Measurements from ENCODE around the gene MYH2. TPM values are rescaled to one million over a fixed set of nuclear protein-coding genes. Genes with fewer than 3 reads are reported as not detected.
"Not testable (repeated sequence)": the region's sequence is repeated elsewhere in the genome, so short reads cannot be mapped to it uniquely, and the experiment has no call there.

Gene MYH2
- not detected for polyA plus RNA-seq

DNA sequence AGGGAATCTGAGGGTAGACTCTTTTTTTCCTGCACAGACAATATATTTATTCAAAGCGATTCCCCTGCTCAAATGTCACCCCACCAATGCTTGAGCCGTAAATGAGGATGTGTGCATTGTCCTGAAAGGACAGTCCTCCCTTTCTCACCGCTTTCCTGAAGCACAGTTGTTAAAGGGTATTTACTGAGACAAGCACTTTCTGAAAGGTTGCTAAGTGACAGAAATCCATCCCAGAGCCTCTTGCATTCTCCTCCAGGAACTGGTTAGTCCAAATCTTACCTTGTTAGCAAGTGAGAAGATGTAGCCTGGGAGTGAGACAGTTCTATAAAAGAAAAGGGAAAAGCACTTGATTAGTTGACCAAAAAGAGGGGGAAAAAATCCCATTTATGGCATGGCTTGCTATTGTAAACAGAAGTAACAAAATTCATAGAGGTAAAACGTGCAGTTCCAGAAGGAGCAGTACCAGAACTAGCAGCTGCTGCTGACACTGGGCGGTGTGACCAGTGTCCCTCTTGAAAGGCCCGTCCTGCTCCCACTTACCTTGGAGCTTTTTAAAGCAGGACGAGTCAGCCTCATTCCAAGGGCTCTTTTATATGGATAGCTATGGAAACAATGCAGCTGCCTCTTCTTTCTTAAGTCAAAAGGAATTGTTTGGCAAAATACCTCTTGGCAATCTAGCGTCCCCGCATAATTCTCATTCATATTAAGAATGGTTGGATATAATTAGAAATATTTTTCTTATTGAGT is at the start of gene MYH2:
Gene MYH2 (minus strand): TSS at position 563 of the 747 bp plus-strand sequence. CDS start 1,738 bp downstream, outside the sequence.
- Mint-ChIP-seq H3K9me3 (peaks cover 0 to 4% (median 0%) of the 10 kb centered on the region in 3 donors), H3K36me3 (no peaks in the 10 kb centered on the region), H3K27me3 (no peaks in the 10 kb centered on the region), H3K4me3 (no peak within 1 kb of the TSS), H3K4me1 (no peaks in the 10 kb centered on the region), H3K27ac (no peak within 1 kb of the TSS)

DNA sequence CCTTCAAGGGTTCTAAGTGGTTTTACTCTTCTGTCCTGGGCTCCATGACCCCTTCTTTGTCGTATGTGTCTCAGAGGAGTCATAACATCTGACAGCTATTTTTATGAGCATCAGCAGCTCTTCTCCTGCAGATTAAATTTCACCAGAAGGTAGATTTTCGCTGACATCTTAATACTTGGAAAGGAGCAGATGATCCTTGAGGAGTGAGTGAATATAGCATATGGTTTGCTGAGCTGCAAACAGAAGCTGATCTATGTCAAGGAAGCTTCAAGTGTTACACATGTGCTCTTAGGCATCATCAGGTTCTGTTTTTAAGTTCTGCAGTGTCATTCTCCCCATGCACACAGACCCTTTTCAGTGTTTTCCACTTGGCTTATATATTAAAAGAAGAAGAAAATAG is 49.2 kb upstream of the MYH2 start:
- peaks cover 0 to 2% (median 0%) of the 10 kb centered on the region in 3 donors for H3K4me1 Mint-ChIP-seq
- H3K9me3 Mint-ChIP-seq: peaks cover 0 to 2% (median under 1%) of the 10 kb centered on the region in 3 donors
- H3K36me3 Mint-ChIP-seq: no peaks in the 10 kb centered on the region
- H3K27me3 Mint-ChIP-seq: peaks cover 13% of the 10 kb centered on the region
- no peak overlapping the region for H3K27ac Mint-ChIP-seq
- H3K4me3 Mint-ChIP-seq: no peak overlapping the region

DNA sequence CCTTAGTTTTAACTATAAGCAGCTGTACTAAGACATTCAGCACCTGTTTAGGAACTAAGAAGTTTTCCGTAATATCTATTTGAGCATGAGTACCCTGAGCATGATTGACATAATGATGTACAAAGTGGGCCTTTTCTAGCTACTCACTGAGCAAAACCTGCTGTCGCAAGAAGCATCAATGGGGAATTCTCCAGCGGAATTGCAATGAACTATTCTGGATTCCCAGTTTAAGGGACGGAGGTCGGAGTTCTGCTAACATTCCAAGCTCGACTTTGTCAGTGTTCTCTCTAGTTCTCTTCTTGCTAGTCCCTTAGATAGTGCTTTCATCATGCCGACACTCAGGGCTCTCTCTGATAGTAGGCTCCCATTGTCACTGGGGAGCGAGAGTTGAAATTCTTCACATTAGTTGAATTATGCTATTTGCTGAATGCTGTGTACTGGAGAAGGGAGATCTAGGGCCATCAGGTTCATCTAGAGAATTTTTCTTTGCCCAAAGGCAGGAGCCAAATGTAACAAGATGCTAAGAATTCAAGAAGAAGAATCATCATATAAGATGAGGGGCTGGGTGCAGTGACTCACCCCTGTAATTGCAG is 40.2 kb upstream of the MYH2 start:
- Mint-ChIP-seq H3K27ac (no peak overlapping the region), H3K4me1 (peaks cover 0 to under 1% (median 0%) of the 10 kb centered on the region in 3 donors), H3K36me3 (peaks cover 3% of the 10 kb centered on the region), H3K4me3 (no peak overlapping the region), H3K9me3 (peaks cover 0 to 2% (median 2%) of the 10 kb centered on the region in 3 donors), H3K27me3 (peaks cover 2% of the 10 kb centered on the region)

DNA sequence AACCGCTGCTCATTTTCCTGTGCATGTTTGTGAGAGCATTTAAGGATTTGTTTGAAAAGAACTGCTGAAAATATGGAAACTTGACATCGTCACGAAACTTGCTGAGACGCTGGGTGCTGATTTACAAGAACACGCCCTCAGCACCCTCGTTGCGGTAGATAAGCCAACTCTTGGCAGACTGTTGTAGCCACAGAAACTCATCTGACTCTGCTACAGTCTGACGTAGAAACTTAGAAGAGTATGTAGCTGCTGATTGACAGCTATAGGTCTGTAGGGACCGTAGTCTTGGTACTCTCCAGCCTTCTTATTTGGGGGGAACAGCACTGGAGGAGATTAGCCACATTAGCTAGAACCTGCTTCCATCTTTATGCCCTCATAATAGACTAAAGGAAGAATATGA is 36.1 kb upstream of the MYH2 start:
- peaks cover 0 to 2% (median 0%) of the 10 kb centered on the region in 3 donors for H3K4me1 Mint-ChIP-seq
- H3K27ac Mint-ChIP-seq: no peak overlapping the region
- H3K36me3 Mint-ChIP-seq: peaks cover 1% of the 10 kb centered on the region
- peak overlapping the region in 1 of 4 donors; percentile 35 for H3K4me3 Mint-ChIP-seq
- H3K27me3 Mint-ChIP-seq: peaks cover 1% of the 10 kb centered on the region
- peaks cover 0 to 2% (median 0%) of the 10 kb centered on the region in 3 donors for H3K9me3 Mint-ChIP-seq

DNA sequence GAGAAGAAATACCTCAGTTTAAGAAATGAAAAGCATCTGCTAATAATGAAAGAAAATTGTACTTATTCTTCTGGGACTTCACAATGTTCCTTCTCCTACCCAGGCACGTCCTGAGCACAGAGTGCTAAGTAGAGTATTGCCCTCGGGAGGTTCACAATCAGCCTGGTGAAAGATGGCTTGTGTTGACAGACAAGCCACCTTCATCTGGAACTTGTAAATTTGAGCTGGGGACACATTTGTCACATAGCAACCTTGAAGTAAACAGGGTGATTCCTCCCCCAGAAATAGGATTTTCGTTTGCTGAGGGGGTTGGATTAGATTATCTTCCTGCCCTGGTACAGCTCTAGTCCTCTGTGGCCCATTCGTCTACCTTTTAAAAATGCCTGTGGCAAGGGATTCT is 34.4 kb upstream of the MYH2 start:
- H3K4me3 Mint-ChIP-seq: no peak overlapping the region
- H3K27ac Mint-ChIP-seq: no peak overlapping the region
- no peaks in the 10 kb centered on the region for H3K36me3 Mint-ChIP-seq
- H3K27me3 Mint-ChIP-seq: peaks cover 1% of the 10 kb centered on the region
- H3K9me3 Mint-ChIP-seq: peaks cover 0 to 2% (median 0%) of the 10 kb centered on the region in 3 donors
- peaks cover 0 to 2% (median 0%) of the 10 kb centered on the region in 3 donors for H3K4me1 Mint-ChIP-seq

DNA sequence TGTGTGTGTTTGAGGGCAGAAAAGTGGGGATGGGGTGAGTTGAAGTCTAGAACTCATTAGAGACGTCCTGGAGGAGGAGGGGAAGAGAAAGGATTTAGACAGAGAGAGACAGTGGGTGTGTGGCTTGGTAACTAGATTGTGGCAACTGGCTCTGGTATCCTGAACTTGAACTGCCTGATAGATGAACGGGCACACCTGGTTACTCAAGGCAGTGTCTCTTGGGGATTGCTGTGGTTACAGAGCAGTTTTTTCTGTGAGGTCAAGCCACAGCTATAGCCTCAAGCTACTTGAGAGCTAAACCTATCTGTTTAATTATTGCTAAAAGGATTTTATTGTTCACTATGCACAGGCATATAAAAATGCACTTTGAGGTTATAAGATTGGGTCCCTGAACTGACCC is 29.8 kb upstream of the MYH2 start:
- H3K27ac Mint-ChIP-seq: no peak overlapping the region
- H3K27me3 Mint-ChIP-seq: peaks cover 3% of the 10 kb centered on the region
- peaks cover 0 to 2% (median 0%) of the 10 kb centered on the region in 3 donors for H3K4me1 Mint-ChIP-seq
- H3K4me3 Mint-ChIP-seq: no peak overlapping the region
- H3K36me3 Mint-ChIP-seq: no peaks in the 10 kb centered on the region
- H3K9me3 Mint-ChIP-seq: peaks cover 0 to 2% (median 0%) of the 10 kb centered on the region in 3 donors

DNA sequence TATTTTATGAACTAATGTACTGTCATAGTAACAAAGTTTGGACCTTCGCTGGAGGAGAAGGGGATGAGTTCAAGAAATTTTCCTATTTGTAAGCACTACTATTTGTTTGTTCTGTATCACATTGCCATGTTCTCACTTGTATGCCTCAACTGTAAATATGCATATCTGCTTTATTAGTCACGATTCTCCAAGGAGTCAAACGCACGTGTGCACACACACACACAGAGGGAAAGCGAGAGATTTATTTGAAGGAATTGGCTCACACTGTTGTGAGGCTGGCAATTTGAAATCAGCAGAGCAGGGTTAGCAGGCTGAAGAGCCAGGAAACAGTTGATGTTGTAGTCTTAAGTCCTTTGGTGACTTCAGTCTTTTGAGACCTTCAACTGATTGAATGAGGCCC is 24.9 kb upstream of the MYH2 start:
- H3K27ac Mint-ChIP-seq: no peak overlapping the region
- no peaks in the 10 kb centered on the region for H3K9me3 Mint-ChIP-seq
- peaks cover 3% of the 10 kb centered on the region for H3K27me3 Mint-ChIP-seq
- H3K4me3 Mint-ChIP-seq: no peak overlapping the region
- no peaks in the 10 kb centered on the region for H3K4me1 Mint-ChIP-seq
- H3K36me3 Mint-ChIP-seq: no peaks in the 10 kb centered on the region

DNA sequence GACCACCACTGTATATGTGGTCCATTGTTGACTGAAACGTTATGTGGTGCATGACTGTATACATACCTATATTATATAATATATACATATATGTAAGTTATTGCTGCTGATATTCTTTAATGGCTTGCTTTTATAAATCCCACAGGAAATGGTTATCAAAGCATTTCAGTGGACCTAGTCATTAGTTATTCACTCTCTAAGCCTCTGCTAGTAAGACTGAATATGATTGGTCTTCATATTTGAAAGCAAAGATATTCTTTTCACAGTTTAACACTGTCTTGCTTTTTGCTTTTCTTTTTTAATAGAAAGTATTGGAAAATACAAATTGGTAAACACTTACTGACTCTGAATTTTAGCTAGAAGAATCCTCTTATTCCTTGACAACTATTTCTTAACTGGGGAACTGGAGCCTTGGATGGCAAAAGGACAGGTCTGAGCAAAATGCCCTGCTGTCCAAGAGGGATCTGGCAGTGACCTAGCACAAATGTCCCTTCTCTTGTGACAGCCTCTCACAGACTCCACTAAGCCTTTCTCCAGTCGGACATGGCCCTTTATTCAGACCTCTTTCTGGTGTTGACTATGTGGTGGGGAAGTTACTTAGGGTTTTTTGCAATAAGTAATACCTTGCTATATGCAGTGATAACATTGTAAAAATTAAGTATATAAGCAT is 14.7 kb upstream of the MYH2 start:
- Mint-ChIP-seq H3K9me3 (peaks cover 0 to 4% (median 0%) of the 10 kb centered on the region in 3 donors), H3K27me3 (peaks cover 5% of the 10 kb centered on the region), H3K4me1 (no peaks in the 10 kb centered on the region), H3K4me3 (no peak overlapping the region), H3K36me3 (no peaks in the 10 kb centered on the region), H3K27ac (no peak overlapping the region)

DNA sequence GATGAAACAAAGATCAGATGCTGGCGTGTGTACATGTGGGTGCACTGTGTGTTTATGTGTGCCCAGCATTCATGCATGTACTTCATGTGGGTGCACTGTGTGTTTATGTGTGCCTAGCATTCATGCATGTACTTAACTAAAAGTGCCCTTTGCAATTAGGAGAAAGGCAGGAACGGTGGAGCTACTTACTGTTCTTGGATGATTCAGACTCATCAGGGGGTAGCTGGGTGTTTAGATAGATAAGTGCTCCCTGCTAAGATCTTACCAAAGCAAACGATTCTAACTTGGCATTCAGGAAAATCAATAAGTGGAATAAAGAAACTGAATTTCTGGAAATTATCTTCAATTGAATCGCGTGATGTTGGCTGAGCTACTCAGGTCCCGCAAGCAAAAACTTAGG is 8.6 kb upstream of the MYH2 start:
- Mint-ChIP-seq H3K4me1 (no peaks in the 10 kb centered on the region), H3K27ac (no peak overlapping the region), H3K36me3 (no peaks in the 10 kb centered on the region), H3K27me3 (no peaks in the 10 kb centered on the region), H3K9me3 (peaks cover 0 to 2% (median 0%) of the 10 kb centered on the region in 3 donors), H3K4me3 (no peak overlapping the region)

DNA sequence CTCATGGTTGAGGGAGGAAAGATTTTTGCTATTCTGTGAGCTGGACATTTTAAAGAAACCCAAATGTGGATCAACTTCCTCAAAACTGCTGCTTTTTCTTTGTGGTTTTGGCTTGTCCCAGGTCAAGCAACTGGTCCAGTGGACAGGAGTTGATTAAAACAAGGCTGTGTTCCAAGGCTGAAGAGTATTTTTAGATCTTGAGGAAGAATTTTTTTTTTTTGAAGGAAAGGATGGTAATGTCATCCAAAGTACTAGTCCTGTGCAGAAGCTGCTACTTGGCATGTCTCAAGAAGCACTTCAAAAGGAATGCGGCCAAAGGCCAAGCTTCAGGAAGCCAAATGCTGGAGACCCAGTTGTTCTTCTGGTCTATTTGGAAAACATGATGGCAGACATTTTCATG is 8.0 kb upstream of the MYH2 start:
- H3K27me3 Mint-ChIP-seq: no peaks in the 10 kb centered on the region
- no peak overlapping the region for H3K4me3 Mint-ChIP-seq
- peaks cover 0 to 2% (median 0%) of the 10 kb centered on the region in 3 donors for H3K9me3 Mint-ChIP-seq
- no peaks in the 10 kb centered on the region for H3K36me3 Mint-ChIP-seq
- no peak overlapping the region for H3K27ac Mint-ChIP-seq
- no peaks in the 10 kb centered on the region for H3K4me1 Mint-ChIP-seq

DNA sequence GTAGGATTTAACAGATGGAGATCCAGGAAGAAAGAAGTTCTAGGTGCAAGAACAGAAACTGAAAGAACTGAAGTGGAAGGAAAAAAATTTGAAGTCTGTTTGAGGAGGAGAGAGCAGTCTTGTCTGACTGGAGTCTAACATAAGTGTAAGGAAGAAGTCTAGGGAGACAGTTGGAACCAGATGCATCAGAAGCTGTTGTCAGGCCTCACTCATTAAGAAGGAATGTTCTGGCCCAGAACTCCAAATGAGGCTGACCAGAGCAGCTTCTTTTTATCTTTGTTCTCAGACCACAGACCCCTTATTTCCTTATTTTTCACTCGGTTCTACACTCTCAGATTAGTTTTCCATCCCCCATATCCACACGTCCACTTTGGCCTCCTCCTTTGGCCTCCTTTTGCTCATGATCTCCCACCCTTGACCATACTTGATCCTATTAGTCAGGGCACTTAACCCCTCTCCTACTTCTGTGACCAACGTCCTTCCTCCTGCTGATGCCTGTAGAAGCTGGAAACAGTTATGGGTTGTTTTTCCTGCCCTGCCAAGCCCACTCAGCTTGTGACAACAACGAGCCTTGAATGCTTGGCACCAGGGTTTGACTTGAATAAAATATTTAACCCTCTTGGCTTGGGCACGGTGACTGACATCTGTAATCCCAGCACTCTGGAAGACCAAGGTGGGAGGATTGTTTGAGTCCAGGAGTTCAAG is 7.0 kb upstream of the MYH2 start:
- H3K27me3 Mint-ChIP-seq: no peaks in the 10 kb centered on the region
- no peaks in the 10 kb centered on the region for H3K4me1 Mint-ChIP-seq
- H3K9me3 Mint-ChIP-seq: no peaks in the 10 kb centered on the region
- H3K36me3 Mint-ChIP-seq: no peaks in the 10 kb centered on the region
- H3K4me3 Mint-ChIP-seq: peak overlapping the region in 1 of 4 donors; percentile 39
- no peak overlapping the region for H3K27ac Mint-ChIP-seq

DNA sequence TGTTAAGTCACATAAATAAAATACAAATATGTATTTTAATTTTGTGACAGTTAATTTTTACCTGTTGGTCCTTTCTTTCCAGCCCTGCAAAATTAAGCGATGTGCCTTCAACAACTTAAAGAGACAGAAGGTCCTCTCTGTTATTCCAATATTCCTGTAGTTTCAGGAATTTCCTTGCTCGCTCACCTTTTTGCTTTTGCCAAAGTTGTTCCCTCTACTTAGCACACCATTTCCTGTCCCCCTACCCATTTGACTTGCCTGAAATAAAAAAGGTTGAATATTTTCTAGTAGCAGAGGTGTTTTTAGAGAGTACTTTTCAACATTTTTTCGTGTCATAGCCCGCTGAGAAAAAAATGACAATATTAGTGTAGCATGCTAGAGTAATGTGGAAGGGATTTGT is 556 bp upstream of the MYH2 start:
- H3K27me3 Mint-ChIP-seq: no peaks in the 10 kb centered on the region
- H3K4me1 Mint-ChIP-seq: no peaks in the 10 kb centered on the region
- H3K36me3 Mint-ChIP-seq: no peaks in the 10 kb centered on the region
- H3K9me3 Mint-ChIP-seq: no peaks in the 10 kb centered on the region
- H3K27ac Mint-ChIP-seq: no peak overlapping the region
- no peak overlapping the region for H3K4me3 Mint-ChIP-seq

DNA sequence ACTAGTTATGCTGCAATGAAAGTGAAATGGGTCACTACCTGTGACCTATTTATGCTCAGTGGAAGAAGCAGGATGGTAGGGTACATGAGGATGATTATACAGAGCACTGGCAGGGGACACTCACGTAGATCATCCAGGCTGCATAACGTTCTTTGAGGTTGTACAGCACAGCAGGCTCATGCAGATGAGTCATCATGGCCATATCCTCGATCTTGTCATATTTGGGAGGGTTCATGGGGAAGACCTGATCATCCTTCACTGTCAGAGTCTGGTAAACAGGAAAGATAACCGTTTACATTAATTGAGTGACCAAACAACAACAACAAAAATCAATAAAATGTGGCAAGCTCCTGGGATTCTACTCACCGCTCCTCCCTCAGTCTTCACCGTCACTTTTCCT is 2.1 kb downstream of the MYH2 start:
- Mint-ChIP-seq H3K9me3 (peaks cover 0 to 4% (median 0%) of the 10 kb centered on the region in 3 donors), H3K4me1 (no peaks in the 10 kb centered on the region), H3K36me3 (no peaks in the 10 kb centered on the region), H3K27me3 (no peaks in the 10 kb centered on the region), H3K4me3 (no peak overlapping the region), H3K27ac (no peak overlapping the region)

DNA sequence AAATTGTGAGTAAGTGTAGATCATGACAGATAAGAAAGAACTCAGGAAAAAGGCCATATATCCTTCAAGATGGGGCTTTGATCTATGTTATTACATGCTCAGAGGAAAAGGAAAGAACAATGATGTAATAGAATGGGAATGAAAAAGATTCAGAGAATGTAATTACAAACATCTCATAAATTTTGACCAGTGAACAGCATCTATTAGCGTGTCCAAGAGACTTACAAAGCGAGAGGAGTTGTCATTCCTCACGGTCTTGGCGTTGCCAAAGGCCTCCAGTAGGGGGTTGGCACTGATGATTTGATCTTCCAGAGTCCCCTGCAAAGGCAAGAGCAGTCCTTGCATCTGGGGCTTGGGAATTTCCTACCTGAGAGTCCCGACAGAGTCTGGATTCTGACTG is 6.0 kb downstream of the MYH2 start:
- not testable (repeated sequence) for H3K27me3 Mint-ChIP-seq, H3K4me1 Mint-ChIP-seq, H3K9me3 Mint-ChIP-seq, H3K27ac Mint-ChIP-seq, H3K4me3 Mint-ChIP-seq, H3K36me3 Mint-ChIP-seq

DNA sequence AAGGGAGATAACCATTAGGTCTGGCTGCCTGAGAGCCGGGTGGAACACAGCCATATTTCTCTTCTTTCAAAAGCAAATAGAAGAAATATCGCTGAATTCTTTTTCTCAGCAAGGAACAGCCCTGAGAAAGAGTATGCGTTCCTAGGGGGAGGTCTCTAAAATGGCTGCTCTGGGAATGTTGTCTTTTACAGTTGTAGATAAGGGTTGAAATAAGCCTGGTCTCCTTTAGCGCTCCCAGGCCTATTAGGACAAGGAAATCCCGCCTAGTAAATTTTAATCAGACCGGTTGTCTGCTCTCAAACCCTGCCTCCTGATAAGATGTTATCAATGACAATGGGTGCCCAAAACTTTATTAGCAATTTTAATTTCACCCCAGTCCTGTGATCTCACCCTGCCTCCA is 8.3 kb downstream of the MYH2 start:
- not testable (repeated sequence) for H3K4me3 Mint-ChIP-seq, H3K9me3 Mint-ChIP-seq, H3K27me3 Mint-ChIP-seq, H3K4me1 Mint-ChIP-seq, H3K27ac Mint-ChIP-seq, H3K36me3 Mint-ChIP-seq

Measured in IgD-negative memory B cell (primary cell).